Loucy (cell line): Measurements from ENCODE around the gene FBXL14.

Experiments used
- CTCF ChIP-seq: fragments of 200-600 bp; sonication (generic); conservative IDR thresholded peaks from 2 replicates; pipeline ENCODE4 v1.5.1; 2014; ENCODE audit warnings: mild to moderate bottlenecking, antibody characterized with exemption, low read length
- EZH2phosphoT487 ChIP-seq: fragments of 200-600 bp; IDR thresholded peaks from 2 replicates; pipeline ENCODE4 v1.6.1; 2018; ENCODE audit warnings: antibody characterized with exemption, mild to moderate bottlenecking, moderate library complexity, borderline replicate concordance

- TF ChIP-seq CTCF (no peak), EZH2phosphoT487 (no peak)
Observed at GRCh38 chr12:1642513-1642912, 48.1 kb upstream of the FBXL14 start.
